Measurements from ENCODE around the gene FRMPD4. TPM values are rescaled to one million over a fixed set of nuclear protein-coding genes. Genes with fewer than 3 reads are reported as not detected.

The FRMPD4 gene
- total RNA-seq, 1 experiment from 2014 or later: not detected

- ChIA-PET CTCF (no interaction called here), POLR2A (ENCODE audit: unreplicated experiment) (no interaction called here)
- Histone ChIP-seq H4K20me1 (ENCODE audit: insufficient read depth) (no peaks in the 10 kb centered on the region), H3K27ac (no peak overlapping the region), H3K9me3 (ENCODE audit: insufficient read depth, low read depth) (no peaks in the 10 kb centered on the region), H3K4me1 (replicated peaks; ENCODE audit: insufficient read depth) (no peaks in the 10 kb centered on the region), H3K36me3 (ENCODE audit: low read depth) (no peaks in the 10 kb centered on the region), H3F3A (ENCODE audit: insufficient read depth, low read depth) (no peaks in the 10 kb centered on the region), H3K27me3 (ENCODE audit: insufficient read depth, low read depth) (no peaks in the 10 kb centered on the region), H3K79me2 (ENCODE audit: low read depth) (no peaks in the 10 kb centered on the region), H2AFZ (no peak overlapping the region), H3K4me2 (no peak overlapping the region), H3K9me2 (ENCODE audit: insufficient read depth) (no peaks in the 10 kb centered on the region), H3K4me3 (no peak overlapping the region)
- DNase-seq: peak in 1 of 2 experiments; percentile 14
- TF ChIP-seq EZH2 (IDR thresholded peaks at IDR 0.05; ENCODE audit: low read depth): no peak
- peak; percentile 51 for TF ChIP-seq CTCF (conservative IDR thresholded peaks at IDR 0.05)
- BruUV-seq (replicated peaks): no TSS peak
- intact Hi-C loops (cut with micrococcal nuclease; ENCODE audit: unreplicated experiment): loop anchor here (2.0 to 10.0 kb wide), 6 partner anchors 68 to 1558 kb away; no protein-coding TSS in a partner anchor
Observed at GRCh38 chrX:12702509-12703091, 564.3 kb downstream of the FRMPD4 start.

GRCh38 chrX:12704706-12705105 lies 566.4 kb downstream of the FRMPD4 start:
- no TSS peak for BruUV-seq (replicated peaks)
- Histone ChIP-seq H3K4me2 (no peak overlapping the region), H3K4me1 (replicated peaks; ENCODE audit: insufficient read depth) (no peaks in the 10 kb centered on the region), H3F3A (ENCODE audit: insufficient read depth, low read depth) (no peaks in the 10 kb centered on the region), H3K9me2 (ENCODE audit: insufficient read depth) (no peaks in the 10 kb centered on the region), H3K4me3 (no peak overlapping the region), H4K20me1 (ENCODE audit: insufficient read depth) (no peaks in the 10 kb centered on the region), H3K9me3 (ENCODE audit: insufficient read depth, low read depth) (no peaks in the 10 kb centered on the region), H2AFZ (no peak overlapping the region), H3K27ac (no peak overlapping the region), H3K36me3 (ENCODE audit: low read depth) (no peaks in the 10 kb centered on the region), H3K27me3 (ENCODE audit: insufficient read depth, low read depth) (no peaks in the 10 kb centered on the region), H3K79me2 (ENCODE audit: low read depth) (no peaks in the 10 kb centered on the region)
- TF ChIP-seq EZH2 (IDR thresholded peaks at IDR 0.05; ENCODE audit: low read depth) (no peak), CTCF (conservative IDR thresholded peaks at IDR 0.05) (no peak)
- POLR2A ChIA-PET (ENCODE audit: unreplicated experiment): no interaction called here
- DNase-seq: no peak
- intact Hi-C loops (cut with micrococcal nuclease; ENCODE audit: unreplicated experiment): loop anchor here (5.0 to 10.0 kb wide), 4 partner anchors 140 to 1560 kb away; no protein-coding TSS in a partner anchor
- CTCF ChIA-PET: no interaction called here

GRCh38 chrX:12709047-12709446 lies 570.8 kb downstream of the FRMPD4 start:
- no TSS peak for BruUV-seq (replicated peaks)
- intact Hi-C loops (cut with micrococcal nuclease; ENCODE audit: unreplicated experiment): loop anchor here (1.0 to 10.0 kb wide), 3 partner anchors 61 to 1564 kb away; no protein-coding TSS in a partner anchor
- Histone ChIP-seq H3K79me2 (ENCODE audit: low read depth) (no peaks in the 10 kb centered on the region), H4K20me1 (ENCODE audit: insufficient read depth) (no peaks in the 10 kb centered on the region), H3K4me1 (replicated peaks; ENCODE audit: insufficient read depth) (no peaks in the 10 kb centered on the region), H3K4me2 (no peak overlapping the region), H3K4me3 (no peak overlapping the region), H3K36me3 (ENCODE audit: low read depth) (no peaks in the 10 kb centered on the region), H2AFZ (no peak overlapping the region), H3K27me3 (ENCODE audit: insufficient read depth, low read depth) (no peaks in the 10 kb centered on the region), H3K9me2 (ENCODE audit: insufficient read depth) (no peaks in the 10 kb centered on the region), H3K27ac (no peak overlapping the region), H3F3A (ENCODE audit: insufficient read depth, low read depth) (no peaks in the 10 kb centered on the region), H3K9me3 (ENCODE audit: insufficient read depth, low read depth) (no peaks in the 10 kb centered on the region)
- 0 out of 2 replicates have a peak, but pooled peaks have one; percentile 32 for TF ChIP-seq CTCF (conservative IDR thresholded peaks at IDR 0.05)
- no peak for TF ChIP-seq EZH2 (IDR thresholded peaks at IDR 0.05; ENCODE audit: low read depth)
- DNase-seq: peak in 1 of 2 experiments; percentile 27
- ChIA-PET CTCF (no interaction called here), POLR2A (ENCODE audit: unreplicated experiment) (no interaction called here)

Data from PC-9 (cell line).